H9 (cell line): ENCODE measurements around the gene PAGR1. TPM values are rescaled to one million over a fixed set of nuclear protein-coding genes. Genes with fewer than 3 reads are reported as not detected.

Experiments
- DNase-seq: peaks from one replicate; pipeline ENCODE4 v3.0.0-alpha.2; 2017
- H2AFZ ChIP-seq: one replicate; pipeline ENCODE4 v1.6.1; 2013; ENCODE audit warnings: mild to moderate bottlenecking, low read length, control low read depth, moderate library complexity
- H2AK5ac ChIP-seq: 2 replicates; pipeline ENCODE4 v1.6.1; 2013; ENCODE audit warnings: low read length, control low read depth, mixed read lengths; ENCODE audit not compliant: insufficient read length
- H2BK120ac ChIP-seq: one replicate; pipeline ENCODE4 v1.6.1; 2013; ENCODE audit warnings: low read depth, mild to moderate bottlenecking, low read length, control low read depth, inconsistent platforms; ENCODE audit not compliant: poor library complexity, severe bottlenecking
- H2BK12ac ChIP-seq: 2 replicates; pipeline ENCODE4 v1.6.1; 2013; ENCODE audit warnings: low read length, control low read depth, mixed read lengths, low read depth; ENCODE audit not compliant: insufficient read length
- H2BK15ac ChIP-seq: 2 replicates; pipeline ENCODE4 v1.6.1; 2013; ENCODE audit warnings: low read depth, low read length, control low read depth
- H2BK20ac ChIP-seq: one replicate; pipeline ENCODE4 v1.6.1; 2013; ENCODE audit warnings: low read depth, mild to moderate bottlenecking, low read length, control low read depth, inconsistent platforms; ENCODE audit not compliant: poor library complexity, severe bottlenecking
- H2BK5ac ChIP-seq: 2 replicates; pipeline ENCODE4 v1.6.1; 2013; ENCODE audit warnings: low read length, control low read depth, mixed read lengths; ENCODE audit not compliant: insufficient read length
- H3K14ac ChIP-seq: 2 replicates; pipeline ENCODE4 v1.6.1; 2013; ENCODE audit warnings: low read length, control low read depth; ENCODE audit not compliant: insufficient read depth
- H3K18ac ChIP-seq: 2 replicates; pipeline ENCODE4 v1.6.1; 2013; ENCODE audit warnings: low read depth, mild to moderate bottlenecking, mixed read lengths, low read length, control low read depth; ENCODE audit not compliant: insufficient read length
- H3K23ac ChIP-seq: 2 replicates; pipeline ENCODE4 v1.6.1; 2013; ENCODE audit warnings: low read length, control low read depth, mixed read lengths, low read depth; ENCODE audit not compliant: insufficient read length
- H3K23me2 ChIP-seq: 2 replicates; pipeline ENCODE4 v1.6.1; 2013; ENCODE audit warnings: low read depth, mild to moderate bottlenecking, mixed read lengths, low read length, control low read depth; ENCODE audit not compliant: insufficient read length, poor library complexity, severe bottlenecking
- H3K27ac ChIP-seq: 2 replicates; pipeline ENCODE4 v1.5.1; 2013; ENCODE audit warnings: low read length, control low read depth, mixed read lengths, low read depth; ENCODE audit not compliant: insufficient read length
- H3K27me3 ChIP-seq: 2 replicates; pipeline ENCODE4 v1.6.1; 2013; ENCODE audit warnings: low read length, control low read depth, inconsistent platforms; ENCODE audit not compliant: insufficient read depth
- H3K4ac ChIP-seq: 2 replicates; pipeline ENCODE4 v1.6.1; 2013; ENCODE audit warnings: low read depth, mild to moderate bottlenecking, control low read depth, inconsistent platforms, low read length, moderate library complexity
- H3K4me1 ChIP-seq: 2 replicates; pipeline ENCODE4 v1.6.1; 2013; ENCODE audit warnings: low read length, control low read depth, inconsistent platforms; ENCODE audit not compliant: insufficient read depth
- H3K4me2 ChIP-seq: 2 replicates; pipeline ENCODE4 v1.6.1; 2013; ENCODE audit warnings: low read length, control low read depth, mixed read lengths; ENCODE audit not compliant: insufficient read length, insufficient read depth
- H3K56ac ChIP-seq: 2 replicates; pipeline ENCODE4 v1.6.1; 2013; ENCODE audit warnings: low read depth, mild to moderate bottlenecking, mixed read lengths, low read length, control low read depth; ENCODE audit not compliant: insufficient read length
- H3K79me1 ChIP-seq: 2 replicates; pipeline ENCODE4 v1.6.1; 2013; ENCODE audit warnings: low read depth, mild to moderate bottlenecking, moderate library complexity, low read length, control low read depth, inconsistent platforms; ENCODE audit not compliant: insufficient read depth, poor library complexity, severe bottlenecking
- H3K79me2 ChIP-seq: 2 replicates; pipeline ENCODE4 v1.6.1; 2013; ENCODE audit warnings: low read length, control low read depth, inconsistent platforms; ENCODE audit not compliant: insufficient read depth
- H3K9ac ChIP-seq: 2 replicates; pipeline ENCODE4 v1.6.1; 2013; ENCODE audit warnings: low read length, control low read depth, mixed read lengths; ENCODE audit not compliant: insufficient read length; ENCODE audit errors: extremely low read depth
- H3K9me3 ChIP-seq: one replicate; pipeline ENCODE4 v1.6.1; 2013; ENCODE audit warnings: low read depth, low read length, inconsistent platforms; ENCODE audit not compliant: control insufficient read depth
- H3T11ph ChIP-seq: one replicate; pipeline ENCODE4 v1.6.1; 2013; ENCODE audit warnings: mild to moderate bottlenecking, low read length, control low read depth, inconsistent platforms
- H4K20me1 ChIP-seq: one replicate; pipeline ENCODE4 v1.6.1; 2013; ENCODE audit not compliant: control insufficient read depth, insufficient read length, insufficient read depth
- H4K5ac ChIP-seq: 2 replicates; pipeline ENCODE4 v1.6.1; 2013; ENCODE audit warnings: low read depth, mild to moderate bottlenecking, mixed read lengths, low read length, control low read depth; ENCODE audit not compliant: insufficient read length
- H4K8ac ChIP-seq: replicated peaks from 2 replicates; pipeline ENCODE4 v1.6.1; 2013; ENCODE audit warnings: low read length, control low read depth, mixed read lengths, low read depth; ENCODE audit not compliant: insufficient read length
- H4K91ac ChIP-seq: 2 replicates; pipeline ENCODE4 v1.6.1; 2013; ENCODE audit warnings: low read depth, mild to moderate bottlenecking, moderate library complexity, mixed read lengths, low read length, control low read depth; ENCODE audit not compliant: insufficient read length
- H3K27ac Mint-ChIP-seq, 3 experiments: 2 replicates in 2 of 3; 3 replicates in 1 of 3; pipeline ENCODE4 v1.8.0; 2020 to 2021; ENCODE audit warnings: mixed read lengths in 3 of 3, mild to moderate bottlenecking in 1 of 3, moderate library complexity in 1 of 3
- H3K27me3 Mint-ChIP-seq: 2 replicates; pipeline ENCODE4 v1.8.0; 2021; ENCODE audit warnings: low read depth, mild to moderate bottlenecking, moderate library complexity, mixed read lengths
- H3K36me3 Mint-ChIP-seq, 3 experiments: 2 replicates in 2 of 3; 3 replicates in 1 of 3; pipeline ENCODE4 v1.8.0; 2020 to 2021; ENCODE audit warnings: low read depth in 3 of 3, mixed read lengths in 3 of 3; ENCODE audit not compliant: insufficient read depth in 1 of 3
- H3K4me1 Mint-ChIP-seq, 2 experiments: 2 replicates each; pipeline ENCODE4 v1.8.0; 2020; ENCODE audit warnings: mixed read lengths in 2 of 2
- H3K4me3 Mint-ChIP-seq, 2 experiments: 2 replicates in 1 of 2; 3 replicates in 1 of 2; pipeline ENCODE4 v1.8.0; 2020 to 2021; ENCODE audit warnings: mild to moderate bottlenecking in 2 of 2, mixed read lengths in 2 of 2, moderate library complexity in 1 of 2
- H3K9me3 Mint-ChIP-seq, 2 experiments: 2 replicates in 1 of 2; 3 replicates in 1 of 2; pipeline ENCODE4 v1.8.0; 2020; ENCODE audit warnings: mild to moderate bottlenecking in 2 of 2, mixed read lengths in 2 of 2, moderate library complexity in 1 of 2
- WGBS: extraction: QIAGEN DNeasy Blood & Tissue Kit; methylation state at CpG from one replicate; pipeline ENCODE4 v1.1.7; 2013; ENCODE audit warnings: missing lambda C conversion rate, low lambda C conversion rate, mixed read lengths; ENCODE audit not compliant: insufficient read length; ENCODE audit errors: extremely low coverage; 5-methylcytosine and 5-hydroxymethylcytosine counted together
- total RNA-seq: library from RNA; stranded (reverse); gene quantifications from 2 replicates; pipeline ENCODE4 v1.2.1, GENCODE V29; 2021
- TF ChIP-seq, protein P1 (sequence below): fragments of 200-600 bp; sonication (generic); conservative IDR thresholded peaks from 3 replicates; pipeline ENCODE4 v1.8.0; 2021; ENCODE audit warnings: antibody characterized with exemption, mild to moderate bottlenecking

PAGR1 gene
- total RNA-seq, 1 experiment from 2014 or later: 65.3 TPM

- Histone ChIP-seq H4K5ac (no peak overlapping the region), H3K56ac (no peak overlapping the region), H3K18ac (no peak overlapping the region), H2AFZ (no peak overlapping the region), H2BK120ac (no peak overlapping the region), H2BK12ac (no peak overlapping the region), H3K9ac (no peak overlapping the region), H2BK20ac (no peak overlapping the region), H3K27me3 (no peaks in the 10 kb centered on the region), H3K23ac (no peak overlapping the region), H3K14ac (no peak overlapping the region), H2BK15ac (no peak overlapping the region), H3K4me1 (no peaks in the 10 kb centered on the region), H4K8ac (no peak overlapping the region), H3T11ph (no peak overlapping the region), H2AK5ac (no peak overlapping the region), H3K4me2 (no peak overlapping the region), H3K9me3 (no peaks in the 10 kb centered on the region), H2BK5ac (no peak overlapping the region), H3K23me2 (no peaks in the 10 kb centered on the region), H4K91ac (no peak overlapping the region), H3K27ac (no peak overlapping the region), H3K79me1 (no peaks in the 10 kb centered on the region), H3K4ac (no peak overlapping the region), H4K20me1 (no peaks in the 10 kb centered on the region), H3K79me2 (no peaks in the 10 kb centered on the region)
- H3K4me1 Mint-ChIP-seq: peaks cover 7 to 10% of the 10 kb centered on the region in 2 experiments
- no peaks in the 10 kb centered on the region for H3K9me3 Mint-ChIP-seq
- no peaks in the 10 kb centered on the region; a peak in 3 of 7 replicates for H3K36me3 Mint-ChIP-seq
- no peak overlapping the region for H3K27ac Mint-ChIP-seq
- TF ChIP-seq, protein P1, sequence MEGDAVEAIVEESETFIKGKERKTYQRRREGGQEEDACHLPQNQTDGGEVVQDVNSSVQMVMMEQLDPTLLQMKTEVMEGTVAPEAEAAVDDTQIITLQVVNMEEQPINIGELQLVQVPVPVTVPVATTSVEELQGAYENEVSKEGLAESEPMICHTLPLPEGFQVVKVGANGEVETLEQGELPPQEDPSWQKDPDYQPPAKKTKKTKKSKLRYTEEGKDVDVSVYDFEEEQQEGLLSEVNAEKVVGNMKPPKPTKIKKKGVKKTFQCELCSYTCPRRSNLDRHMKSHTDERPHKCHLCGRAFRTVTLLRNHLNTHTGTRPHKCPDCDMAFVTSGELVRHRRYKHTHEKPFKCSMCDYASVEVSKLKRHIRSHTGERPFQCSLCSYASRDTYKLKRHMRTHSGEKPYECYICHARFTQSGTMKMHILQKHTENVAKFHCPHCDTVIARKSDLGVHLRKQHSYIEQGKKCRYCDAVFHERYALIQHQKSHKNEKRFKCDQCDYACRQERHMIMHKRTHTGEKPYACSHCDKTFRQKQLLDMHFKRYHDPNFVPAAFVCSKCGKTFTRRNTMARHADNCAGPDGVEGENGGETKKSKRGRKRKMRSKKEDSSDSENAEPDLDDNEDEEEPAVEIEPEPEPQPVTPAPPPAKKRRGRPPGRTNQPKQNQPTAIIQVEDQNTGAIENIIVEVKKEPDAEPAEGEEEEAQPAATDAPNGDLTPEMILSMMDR: no peak
- no peak overlapping the region for H3K4me3 Mint-ChIP-seq
- WGBS: no CpG with 5 or more reads among the region's 7 CpGs
- DNase-seq: no peak
- H3K27me3 Mint-ChIP-seq: no peaks in the 10 kb centered on the region
Observed at GRCh38 chr16:29852654-29853053, 36.7 kb downstream of the PAGR1 start.
